ENCODE results near the gene NEK11.

- TF ChIP-seq EZH2 (IDR thresholded peaks at IDR 0.05; ENCODE audit: borderline replicate concordance, low read depth, low read length, severe bottlenecking) (no peak), POLR2A (IDR thresholded peaks at IDR 0.05; ENCODE audit: low read depth, low read length) (no peak), POLR2AphosphoS5 (IDR thresholded peaks at IDR 0.05; ENCODE audit: insufficient read depth, low read depth, low read length) (no peak), MAX (IDR thresholded peaks at IDR 0.05; ENCODE audit: insufficient read depth, insufficient read length) (no peak), GATA2 (IDR thresholded peaks at IDR 0.05; ENCODE audit: insufficient read depth, insufficient read length, low read depth, low read length) (no peak)
- TF ChIP-seq, protein P1, sequence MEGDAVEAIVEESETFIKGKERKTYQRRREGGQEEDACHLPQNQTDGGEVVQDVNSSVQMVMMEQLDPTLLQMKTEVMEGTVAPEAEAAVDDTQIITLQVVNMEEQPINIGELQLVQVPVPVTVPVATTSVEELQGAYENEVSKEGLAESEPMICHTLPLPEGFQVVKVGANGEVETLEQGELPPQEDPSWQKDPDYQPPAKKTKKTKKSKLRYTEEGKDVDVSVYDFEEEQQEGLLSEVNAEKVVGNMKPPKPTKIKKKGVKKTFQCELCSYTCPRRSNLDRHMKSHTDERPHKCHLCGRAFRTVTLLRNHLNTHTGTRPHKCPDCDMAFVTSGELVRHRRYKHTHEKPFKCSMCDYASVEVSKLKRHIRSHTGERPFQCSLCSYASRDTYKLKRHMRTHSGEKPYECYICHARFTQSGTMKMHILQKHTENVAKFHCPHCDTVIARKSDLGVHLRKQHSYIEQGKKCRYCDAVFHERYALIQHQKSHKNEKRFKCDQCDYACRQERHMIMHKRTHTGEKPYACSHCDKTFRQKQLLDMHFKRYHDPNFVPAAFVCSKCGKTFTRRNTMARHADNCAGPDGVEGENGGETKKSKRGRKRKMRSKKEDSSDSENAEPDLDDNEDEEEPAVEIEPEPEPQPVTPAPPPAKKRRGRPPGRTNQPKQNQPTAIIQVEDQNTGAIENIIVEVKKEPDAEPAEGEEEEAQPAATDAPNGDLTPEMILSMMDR (IDR thresholded peaks at IDR 0.05; ENCODE audit: extremely low read depth in 1 of 2, insufficient read depth in 1 of 2, low read depth in 1 of 2, low read length in 2 of 2) = no peak
Observed at GRCh38 chr3:131233900-131234668, 207.4 kb downstream of the NEK11 start.
